Stomach (tissue), 4 donors: ENCODE results near the gene TRERF1.

ENCODE experiments used
- CTCF ChIP-seq, 7 experiments: fragments of 450-650 bp in 4 of 7; fragments of 200-600 bp in 3 of 7; sonication (generic) in 3 of 7; IDR thresholded peaks; one replicate each; pipeline ENCODE4 v1.5.1; 2016 to 2019; ENCODE audit warnings: antibody characterized with exemption in 7 of 7, control low read depth in 2 of 7, mild to moderate bottlenecking in 1 of 7
- EP300 ChIP-seq: sonication (generic); formaldehyde crosslinking; IDR thresholded peaks from one replicate; pipeline ENCODE4 v1.6.1; 2017; ENCODE audit warnings: antibody characterized with exemption
- POLR2A ChIP-seq, 4 donors: fragments of 450-650 bp; IDR thresholded peaks; one replicate each; pipeline ENCODE4 v1.6.1; 2016; ENCODE audit warnings: antibody characterized with exemption in 4 of 4, control low read depth in 2 of 4, mild to moderate bottlenecking in 1 of 4, moderate library complexity in 1 of 4
- POLR2AphosphoS5 ChIP-seq, 3 donors: sonication (generic); formaldehyde crosslinking; IDR thresholded peaks; one replicate each; pipeline ENCODE4 v1.6.1; 2016; ENCODE audit warnings: antibody characterized with exemption in 3 of 3

- TF ChIP-seq CTCF (IDR thresholded peaks at IDR 0.05) (no peak), POLR2A (IDR thresholded peaks at IDR 0.05) (no peak), POLR2AphosphoS5 (IDR thresholded peaks at IDR 0.05) (no peak), EP300 (no peak)
Observed at GRCh38 chr6:42222448-42222847, 229.3 kb downstream of the TRERF1 start.
